Panc1 (cell line): ENCODE measurements around the gene KRTAP10-9. TPM values are rescaled to one million over a fixed set of nuclear protein-coding genes. Genes with fewer than 3 reads are reported as not detected.

Experiments used
- ATAC-seq: fragments of 200-7000 bp; cut with Tn5 transposase; 2 replicates; pipeline ENCODE4 v1.9.1; 2020; ENCODE audit warnings: mild to moderate bottlenecking, moderate library complexity
- BruUV-seq: library from RNA; stranded (reverse); fragments of 400-500 nt; replicated peaks from 2 replicates; lab custom pipeline; 2021; lab: Mats Ljungman, UMichigan
- CTCF ChIA-PET: fragments of 300-600 bp; sonication (Branson Sonifier 250); formaldehyde crosslinking; loops from one replicate; lab custom pipeline; 2022; ENCODE audit warnings: antibody characterized with exemption; lab: Charles Lee
- POLR2A ChIA-PET: fragments of 300-600 bp; sonication (Branson Sonifier 250); formaldehyde crosslinking; loops from one replicate; lab custom pipeline; 2022; ENCODE audit warnings: antibody characterized with exemption; lab: Charles Lee
- DNase-seq: peaks from one replicate; pipeline ENCODE4 v3.0.0-alpha.2; 2010; ENCODE audit warnings: low read depth, low spot score
- H3K27ac ChIP-seq: 2 replicates; pipeline ENCODE4 v1.5.1; 2011; ENCODE audit warnings: mild to moderate bottlenecking, low read length, inconsistent platforms
- H3K27me3 ChIP-seq: fragments of 200-500 bp; sonication (Bioruptor generic); 2 replicates; pipeline ENCODE4 v1.6.0; 2014; ENCODE audit warnings: low read length, inconsistent platforms; ENCODE audit not compliant: control insufficient read depth, insufficient read depth
- H3K36me3 ChIP-seq: fragments of 200-500 bp; sonication (Bioruptor generic); 2 replicates; pipeline ENCODE4 v1.5.1; 2014; ENCODE audit warnings: inconsistent platforms, mild to moderate bottlenecking, low read length, moderate library complexity; ENCODE audit not compliant: control insufficient read depth, insufficient read depth
- H3K4me1 ChIP-seq: 2 replicates; pipeline ENCODE4 v1.5.1; 2011; ENCODE audit warnings: inconsistent platforms, mild to moderate bottlenecking, low read length, moderate library complexity; ENCODE audit not compliant: control insufficient read depth, insufficient read depth
- H3K4me3 ChIP-seq, 2 experiments: 2 replicates each; pipeline ENCODE4 v1.5.1; 2011 to 2012; ENCODE audit warnings: low read depth in 2 of 2, low read length in 2 of 2, mild to moderate bottlenecking in 2 of 2, inconsistent platforms in 1 of 2, moderate library complexity in 1 of 2
- H3K9me3 ChIP-seq: fragments of 200-500 bp; sonication (Bioruptor generic); 2 replicates; pipeline ENCODE4 v1.5.1; 2014; ENCODE audit warnings: low read depth, mild to moderate bottlenecking, inconsistent platforms, low read length, moderate library complexity; ENCODE audit not compliant: control insufficient read depth, insufficient read depth
- POLR2AphosphoS5 ChIP-seq: IDR thresholded peaks from 2 replicates; pipeline ENCODE4 v1.6.1; 2012; ENCODE audit warnings: mild to moderate bottlenecking, low read depth, low read length, moderate library complexity
- SIN3A ChIP-seq: IDR thresholded peaks from 2 replicates; pipeline ENCODE4 v1.6.1; 2012; ENCODE audit warnings: low read depth, mild to moderate bottlenecking, low read length, moderate library complexity, borderline replicate concordance; ENCODE audit not compliant: insufficient read depth
- TCF7L2 ChIP-seq: IDR thresholded peaks from 2 replicates; pipeline ENCODE4 v1.6.1; 2011; ENCODE audit warnings: mild to moderate bottlenecking, low read depth, low read length, inconsistent platforms
- in situ Hi-C: cut with HindIII; loops from 2 replicates; pipeline ENCODE4 v1.10.0; 2016; ENCODE audit warnings: low sequenced_read_pairs, low pct_unique_long_range_greater_than_20kb
- intact Hi-C: fragments of 100-400 bp; cut with micrococcal nuclease; formaldehyde crosslinking; loops from one replicate; pipeline ENCODE4 v1.10.0; 2022; ENCODE audit not compliant: unreplicated experiment
- total RNA-seq: library from RNA; stranded (reverse); gene quantifications from one replicate; pipeline ENCODE4 v1.2.1, GENCODE V29; 2021; ENCODE audit not compliant: unreplicated experiment
- TF ChIP-seq, protein P1 (sequence below): fragments of 450-650 bp; IDR thresholded peaks from 2 replicates; pipeline ENCODE4 v1.5.1; 2017; ENCODE audit warnings: mild to moderate bottlenecking
- TF ChIP-seq, protein P2 (sequence below), 2 experiments: IDR thresholded peaks; 2 replicates each; pipeline ENCODE4 v1.6.1; 2011 to 2012; ENCODE audit warnings: low read depth in 2 of 2, control low read depth in 1 of 2, low read length in 1 of 2, mild to moderate bottlenecking in 1 of 2, moderate library complexity in 1 of 2; ENCODE audit not compliant: insufficient read depth in 1 of 2

Gene KRTAP10-9
- total RNA-seq, 1 experiment from 2014 or later = not detected

DNA sequence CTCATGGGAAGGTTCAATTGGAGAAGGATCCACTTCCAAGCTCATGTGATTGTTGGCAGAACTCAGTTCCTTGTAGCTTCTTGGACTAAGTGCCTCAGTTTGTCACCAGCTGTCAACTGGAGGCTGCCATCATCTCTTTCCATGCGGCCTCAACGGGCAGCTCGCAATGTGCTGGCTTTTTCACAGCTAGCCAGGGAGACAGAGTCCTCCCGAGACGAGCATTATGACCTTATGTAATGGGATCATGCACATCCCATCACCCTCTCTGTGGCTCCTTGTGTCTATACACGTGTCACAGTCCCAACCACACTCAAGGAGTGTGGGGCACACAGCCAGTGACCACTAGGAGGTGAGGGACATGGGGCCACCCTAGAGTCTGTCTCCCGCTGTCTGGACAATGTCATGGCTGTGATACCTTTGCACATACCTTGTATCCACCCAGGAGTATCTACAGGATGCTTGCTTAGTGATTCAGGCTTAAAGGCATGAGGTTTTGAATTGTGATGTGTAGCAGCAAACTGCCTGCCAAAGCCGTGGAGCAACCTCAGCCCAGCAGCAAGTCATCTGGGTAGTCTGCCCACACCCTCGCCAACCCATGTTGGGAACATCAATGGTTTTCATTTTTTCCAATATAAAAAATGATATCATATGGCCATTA is 30.7 kb upstream of the KRTAP10-9 start:
- in situ Hi-C loops = no loop called here
- TF ChIP-seq, protein P1, sequence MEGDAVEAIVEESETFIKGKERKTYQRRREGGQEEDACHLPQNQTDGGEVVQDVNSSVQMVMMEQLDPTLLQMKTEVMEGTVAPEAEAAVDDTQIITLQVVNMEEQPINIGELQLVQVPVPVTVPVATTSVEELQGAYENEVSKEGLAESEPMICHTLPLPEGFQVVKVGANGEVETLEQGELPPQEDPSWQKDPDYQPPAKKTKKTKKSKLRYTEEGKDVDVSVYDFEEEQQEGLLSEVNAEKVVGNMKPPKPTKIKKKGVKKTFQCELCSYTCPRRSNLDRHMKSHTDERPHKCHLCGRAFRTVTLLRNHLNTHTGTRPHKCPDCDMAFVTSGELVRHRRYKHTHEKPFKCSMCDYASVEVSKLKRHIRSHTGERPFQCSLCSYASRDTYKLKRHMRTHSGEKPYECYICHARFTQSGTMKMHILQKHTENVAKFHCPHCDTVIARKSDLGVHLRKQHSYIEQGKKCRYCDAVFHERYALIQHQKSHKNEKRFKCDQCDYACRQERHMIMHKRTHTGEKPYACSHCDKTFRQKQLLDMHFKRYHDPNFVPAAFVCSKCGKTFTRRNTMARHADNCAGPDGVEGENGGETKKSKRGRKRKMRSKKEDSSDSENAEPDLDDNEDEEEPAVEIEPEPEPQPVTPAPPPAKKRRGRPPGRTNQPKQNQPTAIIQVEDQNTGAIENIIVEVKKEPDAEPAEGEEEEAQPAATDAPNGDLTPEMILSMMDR = no peak
- TF ChIP-seq POLR2AphosphoS5 = no peak
- H3K36me3 ChIP-seq = no peaks in the 10 kb centered on the region
- intact Hi-C loops = no loop called here
- H3K9me3 ChIP-seq = no peaks in the 10 kb centered on the region
- H3K27me3 ChIP-seq = no peaks in the 10 kb centered on the region
- peak; percentile 79 for ATAC-seq
- peak; percentile 32 for DNase-seq
- no peak overlapping the region for H3K4me3 ChIP-seq
- ChIA-PET CTCF (no interaction called here), POLR2A (no interaction called here)
- no TSS peak for BruUV-seq
- no peaks in the 10 kb centered on the region; the same call in 1 of the 2 replicates for H3K4me1 ChIP-seq
- H3K27ac ChIP-seq = no peak overlapping the region

DNA sequence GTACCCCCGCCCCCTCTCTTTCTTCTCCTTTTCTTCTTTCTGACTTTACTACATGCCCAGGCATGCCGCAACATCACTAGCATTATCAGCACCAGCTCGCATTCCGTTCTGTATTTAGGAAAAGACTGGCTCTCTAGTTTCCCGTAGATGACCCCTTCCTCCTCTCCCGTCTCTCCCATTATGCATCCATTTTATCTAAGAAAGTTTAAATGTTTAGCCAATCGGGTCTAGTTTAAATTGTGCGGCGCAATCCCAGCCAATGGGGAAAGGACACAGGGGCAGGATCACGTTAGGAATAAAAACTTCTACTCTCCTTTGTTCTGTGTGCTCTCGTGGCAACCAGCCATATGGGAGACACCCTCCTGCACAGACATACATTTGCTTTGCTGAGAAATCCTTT is 28.8 kb upstream of the KRTAP10-9 start:
- ATAC-seq = no peak
- H3K4me1 ChIP-seq = no peaks in the 10 kb centered on the region; the same call in none of the 2 replicates
- TF ChIP-seq, protein P2, sequence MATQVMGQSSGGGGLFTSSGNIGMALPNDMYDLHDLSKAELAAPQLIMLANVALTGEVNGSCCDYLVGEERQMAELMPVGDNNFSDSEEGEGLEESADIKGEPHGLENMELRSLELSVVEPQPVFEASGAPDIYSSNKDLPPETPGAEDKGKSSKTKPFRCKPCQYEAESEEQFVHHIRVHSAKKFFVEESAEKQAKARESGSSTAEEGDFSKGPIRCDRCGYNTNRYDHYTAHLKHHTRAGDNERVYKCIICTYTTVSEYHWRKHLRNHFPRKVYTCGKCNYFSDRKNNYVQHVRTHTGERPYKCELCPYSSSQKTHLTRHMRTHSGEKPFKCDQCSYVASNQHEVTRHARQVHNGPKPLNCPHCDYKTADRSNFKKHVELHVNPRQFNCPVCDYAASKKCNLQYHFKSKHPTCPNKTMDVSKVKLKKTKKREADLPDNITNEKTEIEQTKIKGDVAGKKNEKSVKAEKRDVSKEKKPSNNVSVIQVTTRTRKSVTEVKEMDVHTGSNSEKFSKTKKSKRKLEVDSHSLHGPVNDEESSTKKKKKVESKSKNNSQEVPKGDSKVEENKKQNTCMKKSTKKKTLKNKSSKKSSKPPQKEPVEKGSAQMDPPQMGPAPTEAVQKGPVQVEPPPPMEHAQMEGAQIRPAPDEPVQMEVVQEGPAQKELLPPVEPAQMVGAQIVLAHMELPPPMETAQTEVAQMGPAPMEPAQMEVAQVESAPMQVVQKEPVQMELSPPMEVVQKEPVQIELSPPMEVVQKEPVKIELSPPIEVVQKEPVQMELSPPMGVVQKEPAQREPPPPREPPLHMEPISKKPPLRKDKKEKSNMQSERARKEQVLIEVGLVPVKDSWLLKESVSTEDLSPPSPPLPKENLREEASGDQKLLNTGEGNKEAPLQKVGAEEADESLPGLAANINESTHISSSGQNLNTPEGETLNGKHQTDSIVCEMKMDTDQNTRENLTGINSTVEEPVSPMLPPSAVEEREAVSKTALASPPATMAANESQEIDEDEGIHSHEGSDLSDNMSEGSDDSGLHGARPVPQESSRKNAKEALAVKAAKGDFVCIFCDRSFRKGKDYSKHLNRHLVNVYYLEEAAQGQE (IDR thresholded peaks at IDR 0.05; ENCODE audit: insufficient read depth in 1 of 2, low read depth in 2 of 2, low read length in 1 of 2) = no peak
- TF ChIP-seq TCF7L2 = no peak
- TF ChIP-seq, protein P1 = no peak
- no peak for TF ChIP-seq SIN3A
- no peak for TF ChIP-seq POLR2AphosphoS5
- no peak overlapping the region for H3K4me3 ChIP-seq
- no peak for DNase-seq
- CTCF ChIA-PET = no interaction called here
- in situ Hi-C loops (no loop called here), intact Hi-C loops (no loop called here)
- no peaks in the 10 kb centered on the region for H3K36me3 ChIP-seq
- no peak overlapping the region for H3K27ac ChIP-seq
- no peaks in the 10 kb centered on the region for H3K27me3 ChIP-seq
- no peaks in the 10 kb centered on the region for H3K9me3 ChIP-seq
- POLR2A ChIA-PET = no interaction called here
- BruUV-seq = no TSS peak
